ENCODE measurements around the gene NFIA.

NFIA gene

DNA sequence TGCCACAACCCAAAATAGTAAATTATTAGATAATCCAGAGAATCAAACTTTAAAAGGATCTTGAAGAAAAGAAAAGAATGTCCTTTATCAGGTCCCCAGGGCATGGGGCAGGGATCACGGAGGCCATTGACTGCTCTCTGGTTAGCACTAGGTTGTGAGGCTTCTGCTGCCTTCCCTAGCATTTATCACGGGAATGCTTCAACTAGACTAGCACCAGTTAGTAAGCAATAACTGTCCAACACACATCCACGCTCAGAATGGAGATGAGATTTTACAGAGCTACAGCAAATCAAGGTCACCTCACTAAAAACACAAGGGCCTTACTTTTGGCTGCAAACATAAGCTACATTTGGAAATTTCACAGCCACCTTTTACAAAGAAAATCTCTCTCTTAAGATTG, 304.0 kb downstream of the NFIA start:
- no peak for DNase-seq

GRCh38 chr1:61386770-61387169, 304.4 kb downstream of the NFIA start:
- DNase-seq: no peak

GRCh38 chr1:61387829-61388228, 305.5 kb downstream of the NFIA start:
- no peak for DNase-seq

- DNase-seq: no peak
Observed at GRCh38 chr1:61388566-61388965, 306.2 kb downstream of the NFIA start.

DNA sequence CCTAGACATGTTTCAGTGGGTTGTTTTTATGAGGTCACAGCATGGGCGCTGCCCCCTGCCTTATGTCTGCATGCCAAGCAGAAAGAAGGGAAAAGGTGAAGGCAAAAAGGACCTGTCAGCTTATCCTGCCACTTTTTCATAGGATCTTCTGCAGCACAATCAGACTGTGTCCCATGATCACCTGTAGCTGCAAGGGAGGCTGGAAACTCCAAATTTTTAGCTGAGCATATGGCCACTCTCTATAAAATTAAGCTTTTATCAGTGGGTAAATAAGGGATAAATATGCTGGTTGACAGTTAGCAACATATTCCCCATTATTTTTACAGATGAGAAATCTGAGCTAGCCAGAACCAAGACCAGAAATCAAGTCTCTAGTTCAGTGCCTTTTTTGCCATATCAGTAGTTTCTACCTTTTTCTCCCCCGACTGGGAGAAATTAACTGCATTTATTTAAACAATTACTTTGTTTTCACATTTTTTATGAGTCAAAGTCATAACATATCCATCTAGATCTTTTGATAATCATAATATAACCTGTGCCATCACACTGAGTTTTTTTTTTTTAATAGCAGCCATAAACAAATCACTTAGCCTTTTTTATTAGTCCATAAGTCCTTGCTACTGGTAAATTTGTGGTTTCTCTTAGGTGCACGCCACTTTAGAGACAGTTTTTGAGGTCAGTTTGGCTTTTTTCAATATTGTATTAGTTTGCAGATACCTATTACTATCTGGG, 307.0 kb downstream of the NFIA start:
- no peak for DNase-seq

DNA sequence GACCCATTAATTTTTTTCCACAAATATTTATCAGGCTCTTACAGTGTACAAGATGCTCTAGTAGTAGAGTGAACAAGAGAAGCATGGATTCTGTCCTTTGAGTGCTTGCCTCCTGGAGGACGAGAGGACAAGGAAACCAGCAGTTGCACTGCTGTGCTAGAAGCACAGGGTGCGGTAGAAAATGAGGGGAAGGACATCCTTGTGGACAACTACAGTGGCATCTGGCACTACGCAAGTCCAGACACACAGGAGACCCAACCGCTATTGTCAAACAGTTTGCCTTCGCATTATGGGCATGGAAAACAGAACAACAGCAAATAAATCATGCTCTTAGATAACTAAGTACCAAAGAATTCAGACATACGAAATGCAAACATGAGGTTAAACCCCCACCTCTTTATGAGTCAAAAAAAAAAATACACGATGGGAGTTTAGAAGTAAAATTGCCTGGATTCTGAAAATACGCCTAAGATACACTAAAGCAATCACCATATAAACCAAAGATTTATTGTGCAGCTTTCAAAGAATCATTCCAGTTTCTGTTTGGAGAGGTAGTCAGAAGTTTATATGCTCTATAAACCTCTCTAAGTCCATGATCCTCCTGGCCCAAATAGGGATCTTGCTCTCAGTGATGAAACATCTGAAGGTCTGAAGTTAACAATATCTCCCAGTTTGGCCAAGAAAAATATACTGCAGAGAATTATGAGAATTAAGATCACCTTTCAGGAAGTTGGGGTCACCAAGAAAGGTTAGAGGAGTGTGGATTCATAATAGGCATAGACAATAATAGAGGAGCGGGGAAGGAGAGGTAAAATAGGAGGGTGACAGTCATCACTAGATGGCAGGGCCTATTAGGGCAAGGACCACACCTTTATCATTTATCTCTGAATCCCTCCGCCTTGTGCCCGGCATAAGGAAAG, 307.8 kb downstream of the NFIA start:
- no peak for DNase-seq

GRCh38 chr1:61391730-61392129, 309.4 kb downstream of the NFIA start:
- no peak for DNase-seq

- DNase-seq: no peak
Observed at GRCh38 chr1:61392409-61393242, 310.3 kb downstream of the NFIA start.

GRCh38 chr1:61393575-61393974, 311.2 kb downstream of the NFIA start:
- DNase-seq: no peak

GRCh38 chr1:61395146-61395800, 312.9 kb downstream of the NFIA start:
- no peak for DNase-seq

DNA sequence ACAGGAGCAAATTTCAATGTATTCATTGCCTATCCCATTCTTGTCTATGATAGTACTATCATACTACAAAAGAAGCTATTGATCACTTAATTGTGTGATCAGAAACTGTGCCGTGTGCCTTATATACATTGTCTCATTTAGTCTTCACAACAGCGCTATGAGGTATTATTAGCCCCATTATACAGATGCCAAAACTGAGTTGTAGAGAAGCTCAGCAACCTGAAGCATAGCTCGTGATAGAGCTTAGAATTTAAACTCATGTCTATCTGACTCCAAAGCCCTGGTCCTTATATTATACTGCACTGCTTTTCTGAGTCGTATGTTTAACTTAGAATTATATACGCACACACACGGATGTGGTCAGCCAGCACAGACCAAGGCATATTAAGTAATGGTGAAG, 315.1 kb downstream of the NFIA start:
- no peak for DNase-seq

GRCh38 chr1:61397935-61398334, 315.6 kb downstream of the NFIA start:
- DNase-seq: no peak

- no peak for DNase-seq
Observed at GRCh38 chr1:61399199-61399598, 316.8 kb downstream of the NFIA start.

- DNase-seq: no peak
Observed at GRCh38 chr1:61400131-61400770, 317.9 kb downstream of the NFIA start.

DNA sequence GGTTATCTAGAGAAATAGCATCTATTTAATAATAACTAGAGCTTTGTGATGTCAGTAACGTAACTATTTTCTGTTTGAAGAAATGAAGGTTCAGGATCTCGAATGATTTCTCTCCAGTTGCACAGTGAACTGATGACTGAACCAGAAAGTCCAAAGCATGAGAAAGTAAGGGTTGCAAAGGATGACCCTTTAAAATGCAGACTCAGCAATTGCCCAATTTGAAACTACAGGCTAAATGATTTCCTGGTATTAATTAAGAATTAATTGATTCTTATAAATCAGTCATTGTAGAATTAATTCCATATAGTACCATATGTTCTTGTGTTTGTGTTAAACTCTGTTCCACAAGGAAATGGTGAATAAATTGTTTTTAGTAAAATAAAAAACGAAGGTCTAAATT, 318.6 kb downstream of the NFIA start:
- DNase-seq: no peak

- no peak for DNase-seq
Observed at GRCh38 chr1:61403679-61404596, 321.6 kb downstream of the NFIA start.

DNA sequence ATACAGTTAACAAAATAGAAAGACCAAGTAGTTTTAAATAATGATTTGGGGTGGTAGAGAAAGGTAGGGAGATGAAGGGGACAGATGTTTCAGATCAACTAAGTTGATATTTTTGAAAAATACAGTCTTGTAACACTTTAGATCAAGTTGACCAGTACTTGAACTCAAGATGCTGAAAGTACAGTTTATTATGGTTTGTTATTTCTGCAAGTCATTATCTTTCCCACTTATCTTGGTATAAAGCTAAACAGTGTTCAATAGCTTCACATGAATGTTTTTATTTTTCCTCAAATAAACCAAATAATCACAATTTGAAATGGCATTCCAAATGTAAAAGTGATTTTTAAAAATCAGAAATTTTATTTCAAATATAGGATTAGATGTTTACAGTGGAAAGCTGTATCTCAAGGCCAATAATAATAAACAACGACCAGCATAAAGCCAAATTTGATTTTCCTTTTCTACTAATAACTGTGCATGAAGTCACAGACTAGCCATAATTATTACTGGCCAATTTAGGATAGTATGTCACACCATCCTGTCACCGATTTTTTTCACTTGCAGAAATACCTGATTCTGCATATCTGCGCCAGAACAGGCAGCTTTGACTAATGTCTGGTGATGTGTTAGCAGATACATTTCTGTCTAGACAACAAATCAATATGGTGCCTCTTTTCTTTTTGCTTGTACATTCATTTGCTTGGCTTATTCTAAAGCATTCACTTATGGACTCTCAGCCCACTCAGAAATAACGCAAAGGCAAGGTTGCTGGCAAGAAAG, 322.4 kb downstream of the NFIA start:
- no peak for DNase-seq

DNA sequence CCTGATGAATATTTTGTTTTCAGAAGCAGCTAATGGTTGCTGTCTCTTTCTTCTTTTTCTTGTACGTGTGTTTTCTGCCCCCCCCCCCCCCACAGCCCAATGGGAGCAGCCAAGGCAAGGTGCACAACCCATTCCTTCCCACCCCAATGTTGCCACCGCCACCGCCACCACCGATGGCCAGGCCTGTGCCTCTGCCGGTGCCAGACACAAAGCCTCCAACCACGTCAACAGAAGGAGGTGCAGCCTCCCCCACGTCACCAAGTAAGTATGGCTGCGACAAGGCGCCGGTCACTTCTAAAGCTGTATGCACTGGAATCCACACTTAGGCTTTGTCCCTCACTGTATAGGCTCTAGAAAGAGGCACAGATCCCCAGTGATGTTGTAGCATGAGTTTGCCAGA, 324.1 kb downstream of the NFIA start:
- no peak for DNase-seq

DNA sequence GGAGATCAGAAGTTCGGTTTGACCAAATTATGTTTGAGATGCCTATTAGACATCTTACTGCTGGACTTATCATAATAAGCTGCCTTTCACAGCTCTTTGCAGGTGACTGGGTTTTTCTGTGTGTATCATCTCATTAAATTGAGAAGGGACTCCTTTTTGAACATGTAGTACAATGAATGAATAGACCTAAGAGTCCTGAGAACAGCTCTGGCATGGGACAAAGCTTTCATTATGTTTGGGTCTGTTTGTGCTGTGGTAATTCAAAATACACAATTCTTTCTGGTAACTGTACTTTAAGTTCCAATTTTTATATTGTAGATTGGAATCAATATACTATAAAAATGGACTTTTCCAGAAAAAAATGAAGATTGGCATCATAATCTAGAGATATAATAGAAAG, 330.2 kb downstream of the NFIA start:
- no peak for DNase-seq

GRCh38 chr1:61419196-61419595, 336.8 kb downstream of the NFIA start:
- DNase-seq: no peak

All from activated naive CD4-positive, alpha-beta T cell treated with anti-CD3 and anti-CD28 coated beads, Interleukin-2, amount 50 U/mL, for 16 hours (primary cell).